H1 (cell line): ENCODE results near the gene GULP1. TPM values are rescaled to one million over a fixed set of nuclear protein-coding genes. Genes with fewer than 3 reads are reported as not detected.

Experiments
- MAFK ChIP-seq: IDR thresholded peaks from 2 replicates; pipeline ENCODE4 v1.6.1; 2012; ENCODE audit warnings: low read depth, mild to moderate bottlenecking, improper control_type of control experiment, low read length
- POLR2AphosphoS5 ChIP-seq: IDR thresholded peaks from 2 replicates; pipeline ENCODE4 v1.6.1; 2011; ENCODE audit warnings: low read depth, low read length
- polyA plus RNA-seq, 7 experiments: library from polyadenylated mRNA; depleted of rRNA in 3 of 7; stranded (reverse) in 5 of 7; unstranded in 2 of 7; fragments of >200 nt in 5 of 7; fragments of 200-250 nt in 2 of 7; gene quantifications; 1 replicate in 5 of 7; 2 replicates in 1 of 7; 4 replicates in 1 of 7; pipeline versions ENCODE4 v1.2.1 to v1.2.3, GENCODE V29; 2011 to 2013; ENCODE audit warnings: missing spikeins in 2 of 7, mixed read lengths in 2 of 7
- total RNA-seq: library from RNA; stranded (reverse); fragmentation: NEBNext Ultra II Directional; extraction: Animal tissue kit (Norgen Biotek cat#: 25700); gene quantifications from 2 replicates; pipeline ENCODE4 v1.2.1, GENCODE V29; 2021

Gene GULP1
- total and polyA plus RNA-seq, 2 of the 8 experiments (the other 6 are each of a cell fraction or from before 2014, with no cell fraction given) = 69.7 to 139 TPM

DNA sequence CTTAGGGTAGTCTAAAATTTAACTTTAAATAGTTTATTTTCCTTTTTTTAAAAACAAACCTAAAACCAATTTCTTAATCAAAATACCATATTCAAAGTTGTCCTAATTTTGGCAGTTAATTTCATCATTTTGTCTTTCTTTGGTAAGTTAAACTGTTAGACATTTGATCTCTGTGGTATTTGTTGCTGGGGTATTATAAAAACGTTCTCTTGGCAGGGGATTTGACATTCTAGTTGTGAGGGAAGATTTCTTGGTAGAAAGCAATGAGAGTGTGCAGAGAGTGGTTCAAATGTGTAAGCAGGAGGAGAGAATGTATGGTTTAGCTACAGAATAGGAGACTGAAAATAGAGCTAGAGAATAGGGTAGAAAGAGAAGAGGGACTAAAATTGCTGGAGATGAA is 14.6 kb downstream of the GULP1 start (continued):
- no peak for TF ChIP-seq MAFK
- no peak for TF ChIP-seq POLR2AphosphoS5
